HCT116 (cell line): ENCODE results near the gene FOS.

Source experiments
- ELF1 ChIP-seq: IDR thresholded peaks from 2 replicates; pipeline ENCODE4 v1.6.1; 2012; ENCODE audit warnings: low read depth, borderline replicate concordance
- EZH2 ChIP-seq: fragments of 200-600 bp; sonication (generic); IDR thresholded peaks from 2 replicates; pipeline ENCODE4 v1.6.1; 2017; ENCODE audit warnings: antibody characterized with exemption, mixed run types
- EZH2phosphoT487 ChIP-seq: fragments of 200-600 bp; IDR thresholded peaks from 2 replicates; pipeline ENCODE4 v1.6.1; 2018; ENCODE audit warnings: antibody characterized with exemption, borderline replicate concordance
- FOSL1 ChIP-seq: IDR thresholded peaks from 2 replicates; pipeline ENCODE4 v1.6.1; 2012; ENCODE audit warnings: low read depth
- POLR2A ChIP-seq: IDR thresholded peaks from 2 replicates; pipeline ENCODE4 v1.7.0; 2011; ENCODE audit warnings: borderline replicate concordance; ENCODE audit not compliant: insufficient read depth, insufficient read length; ENCODE audit errors: extremely low read depth
- SP1 ChIP-seq: IDR thresholded peaks from 2 replicates; pipeline ENCODE4 v1.6.1; 2012; ENCODE audit warnings: low read depth
- SRF ChIP-seq: IDR thresholded peaks from 2 replicates; pipeline ENCODE4 v1.6.1; 2012; ENCODE audit warnings: low read depth
- YY1 ChIP-seq: IDR thresholded peaks from 2 replicates; pipeline ENCODE4 v1.6.1; 2011; ENCODE audit warnings: low read length, low read depth, moderate library complexity, mild to moderate bottlenecking; ENCODE audit not compliant: insufficient replicate concordance; ENCODE audit errors: extremely low read depth
- ZNF274 ChIP-seq: fragments of 200-500 bp; sonication (Bioruptor generic); IDR thresholded peaks from 2 replicates; pipeline ENCODE4 v1.6.1; 2014; ENCODE audit warnings: mild to moderate bottlenecking, low read depth, low read length, inconsistent platforms
- TF ChIP-seq, protein P1 (sequence below), 3 experiments: fragments of 200-600 bp in 1 of 3; sonication (generic) in 1 of 3; IDR thresholded peaks in 2 of 3; conservative IDR thresholded peaks in 1 of 3; 2 replicates each; pipeline ENCODE4 v1.5.1; 2012 to 2017; ENCODE audit warnings: low read depth in 2 of 3, low read length in 2 of 3, antibody characterized with exemption in 1 of 3, borderline replicate concordance in 1 of 3, control low read depth in 1 of 3, mild to moderate bottlenecking in 1 of 3, mixed read lengths in 1 of 3, mixed run types in 1 of 3, moderate library complexity in 1 of 3; ENCODE audit not compliant: insufficient read depth in 1 of 3
- TF ChIP-seq, protein P2 (sequence below): IDR thresholded peaks from 2 replicates; pipeline ENCODE4 v1.6.1; 2012
- TF ChIP-seq, protein P3 (sequence below): IDR thresholded peaks from 2 replicates; pipeline ENCODE4 v1.6.1; 2012; ENCODE audit warnings: low read depth

DNA sequence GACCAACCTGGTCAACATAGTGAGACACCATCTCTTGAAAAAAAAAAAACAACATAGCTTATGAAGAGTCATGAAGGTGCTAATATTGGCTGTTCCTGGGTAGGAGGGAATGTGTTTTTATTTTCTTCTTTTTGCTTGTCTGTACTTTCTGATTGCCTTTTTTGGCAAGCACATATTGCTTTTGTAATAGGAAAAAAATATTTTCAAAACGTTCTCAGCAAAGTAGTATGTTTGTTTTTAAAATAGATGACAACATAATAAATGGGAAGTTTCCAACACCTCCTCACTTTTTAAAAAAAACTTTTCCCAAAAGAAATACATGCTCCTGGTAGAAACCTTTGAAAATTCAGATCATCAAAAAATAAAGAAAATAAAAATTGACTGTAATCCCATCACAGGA, 20.9 kb downstream of the FOS start:
- TF ChIP-seq, protein P1, sequence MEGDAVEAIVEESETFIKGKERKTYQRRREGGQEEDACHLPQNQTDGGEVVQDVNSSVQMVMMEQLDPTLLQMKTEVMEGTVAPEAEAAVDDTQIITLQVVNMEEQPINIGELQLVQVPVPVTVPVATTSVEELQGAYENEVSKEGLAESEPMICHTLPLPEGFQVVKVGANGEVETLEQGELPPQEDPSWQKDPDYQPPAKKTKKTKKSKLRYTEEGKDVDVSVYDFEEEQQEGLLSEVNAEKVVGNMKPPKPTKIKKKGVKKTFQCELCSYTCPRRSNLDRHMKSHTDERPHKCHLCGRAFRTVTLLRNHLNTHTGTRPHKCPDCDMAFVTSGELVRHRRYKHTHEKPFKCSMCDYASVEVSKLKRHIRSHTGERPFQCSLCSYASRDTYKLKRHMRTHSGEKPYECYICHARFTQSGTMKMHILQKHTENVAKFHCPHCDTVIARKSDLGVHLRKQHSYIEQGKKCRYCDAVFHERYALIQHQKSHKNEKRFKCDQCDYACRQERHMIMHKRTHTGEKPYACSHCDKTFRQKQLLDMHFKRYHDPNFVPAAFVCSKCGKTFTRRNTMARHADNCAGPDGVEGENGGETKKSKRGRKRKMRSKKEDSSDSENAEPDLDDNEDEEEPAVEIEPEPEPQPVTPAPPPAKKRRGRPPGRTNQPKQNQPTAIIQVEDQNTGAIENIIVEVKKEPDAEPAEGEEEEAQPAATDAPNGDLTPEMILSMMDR (IDR thresholded peaks at IDR 0.05 in 2 of 3, conservative IDR thresholded peaks at IDR 0.05 in 1 of 3; ENCODE audit: borderline replicate concordance in 1 of 3, insufficient read depth in 1 of 3, low read depth in 2 of 3, low read length in 2 of 3): no peak
- TF ChIP-seq FOSL1 (no peak), EZH2 (no peak), ZNF274 (no peak), SP1 (no peak), SRF (no peak), EZH2phosphoT487 (no peak), POLR2A (no peak), ELF1 (no peak), YY1 (no peak)
- TF ChIP-seq, protein P2, sequence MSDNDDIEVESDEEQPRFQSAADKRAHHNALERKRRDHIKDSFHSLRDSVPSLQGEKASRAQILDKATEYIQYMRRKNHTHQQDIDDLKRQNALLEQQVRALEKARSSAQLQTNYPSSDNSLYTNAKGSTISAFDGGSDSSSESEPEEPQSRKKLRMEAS: no peak
- TF ChIP-seq, protein P3, sequence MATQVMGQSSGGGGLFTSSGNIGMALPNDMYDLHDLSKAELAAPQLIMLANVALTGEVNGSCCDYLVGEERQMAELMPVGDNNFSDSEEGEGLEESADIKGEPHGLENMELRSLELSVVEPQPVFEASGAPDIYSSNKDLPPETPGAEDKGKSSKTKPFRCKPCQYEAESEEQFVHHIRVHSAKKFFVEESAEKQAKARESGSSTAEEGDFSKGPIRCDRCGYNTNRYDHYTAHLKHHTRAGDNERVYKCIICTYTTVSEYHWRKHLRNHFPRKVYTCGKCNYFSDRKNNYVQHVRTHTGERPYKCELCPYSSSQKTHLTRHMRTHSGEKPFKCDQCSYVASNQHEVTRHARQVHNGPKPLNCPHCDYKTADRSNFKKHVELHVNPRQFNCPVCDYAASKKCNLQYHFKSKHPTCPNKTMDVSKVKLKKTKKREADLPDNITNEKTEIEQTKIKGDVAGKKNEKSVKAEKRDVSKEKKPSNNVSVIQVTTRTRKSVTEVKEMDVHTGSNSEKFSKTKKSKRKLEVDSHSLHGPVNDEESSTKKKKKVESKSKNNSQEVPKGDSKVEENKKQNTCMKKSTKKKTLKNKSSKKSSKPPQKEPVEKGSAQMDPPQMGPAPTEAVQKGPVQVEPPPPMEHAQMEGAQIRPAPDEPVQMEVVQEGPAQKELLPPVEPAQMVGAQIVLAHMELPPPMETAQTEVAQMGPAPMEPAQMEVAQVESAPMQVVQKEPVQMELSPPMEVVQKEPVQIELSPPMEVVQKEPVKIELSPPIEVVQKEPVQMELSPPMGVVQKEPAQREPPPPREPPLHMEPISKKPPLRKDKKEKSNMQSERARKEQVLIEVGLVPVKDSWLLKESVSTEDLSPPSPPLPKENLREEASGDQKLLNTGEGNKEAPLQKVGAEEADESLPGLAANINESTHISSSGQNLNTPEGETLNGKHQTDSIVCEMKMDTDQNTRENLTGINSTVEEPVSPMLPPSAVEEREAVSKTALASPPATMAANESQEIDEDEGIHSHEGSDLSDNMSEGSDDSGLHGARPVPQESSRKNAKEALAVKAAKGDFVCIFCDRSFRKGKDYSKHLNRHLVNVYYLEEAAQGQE: no peak
